AG04450 (cell line): ENCODE data around the gene CYP46A1. TPM values are rescaled to one million over a fixed set of nuclear protein-coding genes. Genes with fewer than 3 reads are reported as not detected.

Source experiments
- CTCF ChIA-PET: fragments of 300-600, 350-600 bp; formaldehyde crosslinking; extraction: SDS; loops from one replicate; lab custom pipeline; 2022; ENCODE audit warnings: antibody characterized with exemption, inconsistent platforms; lab: Charles Lee
- POLR2A ChIA-PET: fragments of 350-600 bp; formaldehyde crosslinking; extraction: SDS; loops from one replicate; lab custom pipeline; 2021; ENCODE audit warnings: antibody characterized with exemption, inconsistent platforms; lab: Yijun Ruan, JAX
- DNase-seq: peaks from one replicate; pipeline ENCODE4 v3.0.0-alpha.2; 2011; ENCODE audit warnings: low read depth, low spot score
- H3K27ac ChIP-seq: one replicate; pipeline ENCODE4 v1.5.1; 2012; ENCODE audit warnings: low read depth, low read length, control low read depth
- H3K27me3 ChIP-seq: one replicate; pipeline ENCODE4 v1.6.0; 2012; ENCODE audit warnings: low read length; ENCODE audit not compliant: control insufficient read depth, insufficient read depth
- H3K4me3 ChIP-seq: 2 replicates; pipeline ENCODE4 v1.5.1; 2011; ENCODE audit warnings: mild to moderate bottlenecking, low read depth, low read length, control low read depth
- H3K9me3 ChIP-seq: 2 replicates; pipeline ENCODE4 v1.5.1; 2012; ENCODE audit warnings: low read length; ENCODE audit not compliant: control insufficient read depth, insufficient read depth
- polyA plus RNA-seq: library from polyadenylated mRNA; depleted of rRNA; stranded (reverse); fragments of >200 nt; gene quantifications from 2 replicates; pipeline ENCODE4 v1.2.3, GENCODE V29; 2011
- TF ChIP-seq, protein P1 (sequence below): IDR thresholded peaks from 2 replicates; pipeline ENCODE4 v1.5.1; 2011; ENCODE audit warnings: low read depth, low read length, control low read depth, inconsistent platforms

CYP46A1 gene
- polyA plus RNA-seq, 1 experiment: 0.07 TPM

DNA sequence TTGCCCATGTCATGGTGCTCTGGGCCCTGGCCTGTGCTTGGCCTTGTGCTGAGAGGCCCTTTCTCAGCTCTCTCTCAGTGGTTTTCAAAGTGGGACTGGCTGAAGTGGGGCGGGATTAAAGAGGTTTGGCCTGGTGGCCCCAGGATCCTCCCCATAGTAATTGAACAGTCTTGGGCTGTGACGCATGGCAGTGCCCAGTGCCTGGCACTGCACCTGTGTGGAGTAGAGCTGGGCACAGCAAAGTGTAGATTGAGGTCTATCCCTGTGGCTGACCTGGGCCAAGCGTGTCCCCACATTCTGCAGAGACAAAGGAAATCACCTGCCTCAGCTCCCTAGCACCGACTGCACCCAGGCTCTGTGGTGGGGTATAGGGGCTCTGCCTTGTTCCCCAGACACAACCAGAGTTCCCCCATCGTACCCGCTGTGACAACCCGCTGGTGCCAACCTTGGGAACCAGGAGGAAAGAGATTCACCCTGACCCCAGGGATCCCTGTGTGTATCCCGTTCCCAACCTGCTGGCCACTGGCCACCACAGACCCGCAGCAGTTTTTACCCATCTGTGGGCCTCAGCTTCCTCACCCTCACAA, 9.9 kb upstream of the CYP46A1 start:
- POLR2A ChIA-PET: no interaction called here
- no peak overlapping the region for H3K4me3 ChIP-seq
- no peak for DNase-seq
- peaks cover 23% of the 10 kb centered on the region for H3K9me3 ChIP-seq
- TF ChIP-seq, protein P1, sequence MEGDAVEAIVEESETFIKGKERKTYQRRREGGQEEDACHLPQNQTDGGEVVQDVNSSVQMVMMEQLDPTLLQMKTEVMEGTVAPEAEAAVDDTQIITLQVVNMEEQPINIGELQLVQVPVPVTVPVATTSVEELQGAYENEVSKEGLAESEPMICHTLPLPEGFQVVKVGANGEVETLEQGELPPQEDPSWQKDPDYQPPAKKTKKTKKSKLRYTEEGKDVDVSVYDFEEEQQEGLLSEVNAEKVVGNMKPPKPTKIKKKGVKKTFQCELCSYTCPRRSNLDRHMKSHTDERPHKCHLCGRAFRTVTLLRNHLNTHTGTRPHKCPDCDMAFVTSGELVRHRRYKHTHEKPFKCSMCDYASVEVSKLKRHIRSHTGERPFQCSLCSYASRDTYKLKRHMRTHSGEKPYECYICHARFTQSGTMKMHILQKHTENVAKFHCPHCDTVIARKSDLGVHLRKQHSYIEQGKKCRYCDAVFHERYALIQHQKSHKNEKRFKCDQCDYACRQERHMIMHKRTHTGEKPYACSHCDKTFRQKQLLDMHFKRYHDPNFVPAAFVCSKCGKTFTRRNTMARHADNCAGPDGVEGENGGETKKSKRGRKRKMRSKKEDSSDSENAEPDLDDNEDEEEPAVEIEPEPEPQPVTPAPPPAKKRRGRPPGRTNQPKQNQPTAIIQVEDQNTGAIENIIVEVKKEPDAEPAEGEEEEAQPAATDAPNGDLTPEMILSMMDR: no peak
- CTCF ChIA-PET: no interaction called here
- peaks cover 17% of the 10 kb centered on the region for H3K27me3 ChIP-seq
- no peak overlapping the region for H3K27ac ChIP-seq

DNA sequence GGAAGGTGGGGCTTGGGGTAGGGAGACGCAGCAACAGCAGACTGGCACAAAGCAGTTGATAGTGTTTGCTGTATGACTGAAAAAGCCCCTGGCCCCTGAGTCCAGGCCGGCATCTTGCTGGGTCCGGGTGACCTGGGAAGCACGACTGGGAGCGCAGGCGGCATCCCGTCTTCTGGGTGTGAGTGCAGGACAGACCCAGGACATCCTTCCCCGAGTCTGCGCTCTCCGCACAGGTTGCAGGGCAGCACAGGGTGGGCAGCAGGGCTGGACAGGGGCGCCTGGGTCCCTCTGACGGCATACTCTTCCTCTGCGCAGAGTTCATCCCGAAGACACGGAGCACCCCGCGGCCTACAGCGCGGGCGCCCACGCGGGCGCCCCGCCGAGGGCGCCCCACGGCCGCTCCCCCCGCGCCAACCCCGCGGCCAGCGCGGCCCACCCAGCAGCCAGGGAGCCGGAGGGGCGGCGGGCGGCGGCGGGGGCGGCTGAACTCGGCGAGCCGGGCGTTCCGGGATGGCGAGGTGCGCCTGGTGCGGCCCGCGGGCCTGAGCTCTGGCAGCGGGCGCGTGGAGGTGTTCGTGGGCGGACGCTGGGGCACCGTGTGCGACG, 9.2 kb upstream of the CYP46A1 start:
- CTCF ChIA-PET: no interaction called here

DNA sequence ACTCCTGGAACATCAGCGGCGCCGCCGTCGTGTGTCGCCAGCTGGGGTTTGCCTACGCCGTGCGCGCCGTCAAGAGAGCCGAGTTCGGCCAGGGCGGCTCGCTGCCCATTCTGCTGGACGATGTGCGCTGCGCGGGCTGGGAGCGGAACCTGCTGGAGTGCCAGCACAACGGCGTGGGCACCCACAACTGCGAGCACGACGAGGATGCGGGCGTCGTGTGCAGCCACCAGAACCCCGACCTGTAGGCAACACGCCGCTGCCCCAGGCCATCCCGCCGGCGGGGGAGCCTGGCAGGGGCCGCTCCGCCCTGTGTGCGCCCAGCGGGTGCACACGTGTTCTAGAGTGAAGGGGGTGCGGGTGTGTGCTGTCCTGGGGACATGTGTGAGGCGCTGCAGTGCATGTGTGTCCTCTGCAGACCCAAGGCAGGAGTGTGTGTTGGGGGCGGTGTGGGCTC, 8.7 kb upstream of the CYP46A1 start:
- H3K9me3 ChIP-seq: peaks cover 26% of the 10 kb centered on the region
- H3K27me3 ChIP-seq: peaks cover 20% of the 10 kb centered on the region
- POLR2A ChIA-PET: no interaction called here
- no peak overlapping the region for H3K27ac ChIP-seq
- no peak overlapping the region for H3K4me3 ChIP-seq
- DNase-seq: no peak
- TF ChIP-seq, protein P1: no peak
- CTCF ChIA-PET: no interaction called here

More for the DNA sequence above, 9.2 kb upstream of the CYP46A1 start:
- Histone ChIP-seq H3K27me3 (peaks cover 20% of the 10 kb centered on the region), H3K27ac (no peak overlapping the region), H3K4me3 (no peak overlapping the region), H3K9me3 (peaks cover 26% of the 10 kb centered on the region)
- POLR2A ChIA-PET: no interaction called here
- DNase-seq: no peak
- TF ChIP-seq, protein P1: no peak

DNA sequence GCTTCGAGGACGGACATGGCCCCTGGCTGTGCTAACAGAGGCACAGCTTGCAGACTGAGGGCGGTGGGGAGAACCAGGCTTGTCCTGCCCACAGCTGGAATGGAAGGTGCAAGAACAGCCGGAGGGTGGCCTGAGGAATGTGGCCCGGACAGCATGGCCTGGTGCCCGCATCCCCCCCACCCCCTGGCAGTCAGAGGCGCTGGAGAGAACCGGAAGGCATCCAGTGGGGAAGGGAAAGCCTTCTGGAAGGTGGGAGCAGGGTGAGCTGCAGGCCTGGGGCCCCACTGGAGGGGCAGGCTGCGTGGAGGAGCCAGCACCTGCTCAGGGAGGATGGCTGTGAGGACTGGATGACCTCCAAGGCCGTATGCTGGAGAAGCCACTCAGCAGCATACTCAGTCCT, 8.1 kb upstream of the CYP46A1 start:
- no peak overlapping the region for H3K27ac ChIP-seq
- no peak for DNase-seq
- H3K27me3 ChIP-seq: peaks cover 20% of the 10 kb centered on the region
- peaks cover 26% of the 10 kb centered on the region for H3K9me3 ChIP-seq
- CTCF ChIA-PET: no interaction called here
- no peak overlapping the region for H3K4me3 ChIP-seq
- TF ChIP-seq, protein P1: no peak
- POLR2A ChIA-PET: no interaction called here

DNA sequence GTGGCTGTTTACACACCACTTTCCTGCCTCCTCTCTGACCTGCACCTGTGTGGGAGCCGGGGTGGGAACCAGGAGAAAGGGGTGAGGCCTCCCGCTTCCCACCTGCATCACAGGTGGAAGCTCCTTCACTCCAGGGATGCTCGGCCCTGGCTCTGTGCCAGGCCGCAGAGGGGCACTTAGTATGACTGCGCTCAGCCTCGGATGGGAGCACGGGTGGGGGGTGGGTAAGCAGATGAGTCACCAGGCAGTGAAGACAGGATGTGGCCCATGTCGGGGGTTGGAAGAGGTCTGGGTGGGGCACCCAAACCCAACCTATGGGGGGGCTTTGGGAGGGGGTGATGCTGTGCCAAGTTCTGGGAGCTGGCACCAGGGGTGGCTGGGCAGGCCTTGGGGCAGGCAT, 7.4 kb upstream of the CYP46A1 start:
- POLR2A ChIA-PET: no interaction called here
- CTCF ChIA-PET: no interaction called here
- H3K27me3 ChIP-seq: peaks cover 20% of the 10 kb centered on the region
- H3K4me3 ChIP-seq: no peak overlapping the region
- H3K9me3 ChIP-seq: peaks cover 26% of the 10 kb centered on the region
- no peak for DNase-seq
- TF ChIP-seq, protein P1: no peak
- no peak overlapping the region for H3K27ac ChIP-seq
